CD14-positive monocyte (primary cell): Measurements from ENCODE around the gene NEGR1. TPM values are rescaled to one million over a fixed set of nuclear protein-coding genes. Genes with fewer than 3 reads are reported as not detected.

ENCODE experiments used
- DNase-seq, 3 donors: peaks; one replicate each; pipeline ENCODE4 v3.0.0-alpha.2; 2011 to 2022
- H2AFZ ChIP-seq: 2 replicates; pipeline ENCODE4 v1.6.0; 2012; ENCODE audit warnings: mild to moderate bottlenecking, low read depth, low read length, inconsistent platforms; ENCODE audit not compliant: insufficient read depth, poor library complexity, severe bottlenecking
- H3K27ac ChIP-seq, 2 donors: 1 replicate in 1 of 2; 2 replicates in 1 of 2; pipeline ENCODE4 v1.5.1; 2012 to 2013; ENCODE audit warnings: low read length in 2 of 2, control low read depth in 1 of 2, inconsistent platforms in 1 of 2, low read depth in 1 of 2, mild to moderate bottlenecking in 1 of 2
- H3K27me3 ChIP-seq, 2 donors: one replicate each; pipeline versions ENCODE4 v1.6.0 to v1.6.1; 2011 to 2013; ENCODE audit warnings: low read length in 2 of 2; ENCODE audit not compliant: control insufficient read depth in 2 of 2, insufficient read depth in 2 of 2
- H3K36me3 ChIP-seq, 2 donors: replicated peaks in 1 of 2; 1 replicate in 1 of 2; 2 replicates in 1 of 2; pipeline versions ENCODE4 v1.5.1 to v1.6.1; 2012 to 2013; ENCODE audit warnings: low read length in 2 of 2, control low read depth in 1 of 2, inconsistent platforms in 1 of 2, mild to moderate bottlenecking in 1 of 2; ENCODE audit not compliant: insufficient read depth in 2 of 2, control insufficient read depth in 1 of 2
- H3K4me1 ChIP-seq, 2 donors: 1 replicate in 1 of 2; 2 replicates in 1 of 2; pipeline versions ENCODE4 v1.5.1 to v1.6.1; 2012 to 2013; ENCODE audit warnings: low read length in 2 of 2, control low read depth in 1 of 2, inconsistent platforms in 1 of 2, mild to moderate bottlenecking in 1 of 2, moderate library complexity in 1 of 2; ENCODE audit not compliant: insufficient read depth in 2 of 2, control insufficient read depth in 1 of 2
- H3K4me2 ChIP-seq: replicated peaks from 2 replicates; pipeline ENCODE3; 2012; ENCODE audit warnings: low read length, moderate library complexity, mild to moderate bottlenecking; ENCODE audit not compliant: poor library complexity, severe bottlenecking; ENCODE audit errors: extremely low read depth
- H3K4me3 ChIP-seq, 3 experiments: fragments of 200-600 bp in 1 of 3; sonication (generic) in 1 of 3; replicated peaks in 1 of 3; 1 replicate in 2 of 3; 2 replicates in 1 of 3; pipeline ENCODE4 v1.5.1; 2011 to 2013; ENCODE audit warnings: low read length in 3 of 3, mild to moderate bottlenecking in 3 of 3, control low read depth in 2 of 3, low read depth in 2 of 3, inconsistent platforms in 1 of 3, moderate library complexity in 1 of 3
- H3K79me2 ChIP-seq: 2 replicates; pipeline ENCODE4 v1.6.0; 2012; ENCODE audit warnings: mild to moderate bottlenecking, control low read depth, inconsistent platforms, low read length, moderate library complexity; ENCODE audit not compliant: insufficient read depth
- H3K9ac ChIP-seq: 2 replicates; pipeline ENCODE4 v1.6.0; 2017; ENCODE audit warnings: low read length, mild to moderate bottlenecking; ENCODE audit not compliant: insufficient read depth, poor library complexity, severe bottlenecking
- H3K9me3 ChIP-seq, 2 donors: replicated peaks in 1 of 2; 1 replicate in 1 of 2; 2 replicates in 1 of 2; pipeline versions ENCODE4 v1.5.1 to v1.6.1; 2012 to 2013; ENCODE audit warnings: low read length in 2 of 2, control low read depth in 1 of 2; ENCODE audit not compliant: control insufficient read depth in 1 of 2, insufficient read depth in 1 of 2
- H4K20me1 ChIP-seq: 2 replicates; pipeline ENCODE4 v1.6.0; 2012; ENCODE audit warnings: mild to moderate bottlenecking, low read length, control low read depth, moderate library complexity; ENCODE audit not compliant: insufficient read depth
- H3K27ac Mint-ChIP-seq, 7 donors: one replicate each; pipeline ENCODE4 v1.8.0; 2020; ENCODE audit warnings: mild to moderate bottlenecking in 7 of 7, mixed read lengths in 7 of 7, moderate library complexity in 6 of 7, inconsistent platforms in 2 of 7
- H3K27me3 Mint-ChIP-seq, 3 donors: one replicate each; pipeline ENCODE4 v1.8.0; 2021 to 2022; ENCODE audit warnings: low read depth in 3 of 3, mild to moderate bottlenecking in 3 of 3, mixed read lengths in 3 of 3, moderate library complexity in 3 of 3, inconsistent platforms in 1 of 3
- H3K36me3 Mint-ChIP-seq, 2 donors: one replicate each; pipeline ENCODE4 v1.8.0; 2020; ENCODE audit warnings: mixed read lengths in 2 of 2, inconsistent platforms in 1 of 2, mild to moderate bottlenecking in 1 of 2
- H3K4me1 Mint-ChIP-seq: one replicate; pipeline ENCODE4 v1.8.0; 2020; ENCODE audit warnings: mild to moderate bottlenecking, mixed read lengths
- H3K4me3 Mint-ChIP-seq, 2 donors: one replicate each; pipeline ENCODE4 v1.8.0; 2020; ENCODE audit warnings: mild to moderate bottlenecking in 2 of 2, mixed read lengths in 2 of 2, moderate library complexity in 1 of 2
- H3K9me3 Mint-ChIP-seq, 7 donors: one replicate each; pipeline ENCODE4 v1.8.0; 2020 to 2022; ENCODE audit warnings: mixed read lengths in 7 of 7, mild to moderate bottlenecking in 6 of 7, moderate library complexity in 6 of 7, inconsistent platforms in 2 of 7
- WGBS: methylation state at CpG from one replicate; pipeline ENCODE4 v1.1.5; 2013; ENCODE audit warnings: missing lambda C conversion rate; ENCODE audit not compliant: insufficient coverage; 5-methylcytosine and 5-hydroxymethylcytosine counted together
- intact Hi-C, 2 donors: fragments of 100-400 bp; cut with micrococcal nuclease; formaldehyde crosslinking; loops; one replicate each; pipeline versions ENCODE4 v1.15.0 to v1.15.1; 2023
- polyA plus RNA-seq, 3 donors: library from polyadenylated mRNA; depleted of rRNA in 1 of 3; unstranded in 2 of 3; stranded (reverse) in 1 of 3; fragments of 300-500 nt in 2 of 3; fragments of >200 nt in 1 of 3; fragmentation: Illumina TruSeq in 2 of 3; gene quantifications; 1 replicate in 2 of 3; 2 replicates in 1 of 3; pipeline ENCODE4 v1.2.3, GENCODE V29; 2012 to 2021
- TF ChIP-seq, protein P1 (sequence below): fragments of 200-600 bp; IDR thresholded peaks from one replicate; pipeline ENCODE4 v1.8.0; 2022; ENCODE audit warnings: antibody characterized with exemption, mild to moderate bottlenecking

The NEGR1 gene
- polyA plus RNA-seq, 3 donors = 0.03 to 0.15 (median 0.13) TPM

- H3K36me3 Mint-ChIP-seq = no peaks in the 10 kb centered on the region
- intact Hi-C loops = no loop called here
Measured at GRCh38 chr1:71635568-71635967, 646.8 kb downstream of the NEGR1 start.

GRCh38 chr1:71634159-71634558 lies 648.2 kb downstream of the NEGR1 start:
- H4K20me1 ChIP-seq = no peaks in the 10 kb centered on the region
- no peak overlapping the region for H3K4me2 ChIP-seq
- H3K9me3 ChIP-seq = no peaks in the 10 kb centered on the region
- TF ChIP-seq, protein P1, sequence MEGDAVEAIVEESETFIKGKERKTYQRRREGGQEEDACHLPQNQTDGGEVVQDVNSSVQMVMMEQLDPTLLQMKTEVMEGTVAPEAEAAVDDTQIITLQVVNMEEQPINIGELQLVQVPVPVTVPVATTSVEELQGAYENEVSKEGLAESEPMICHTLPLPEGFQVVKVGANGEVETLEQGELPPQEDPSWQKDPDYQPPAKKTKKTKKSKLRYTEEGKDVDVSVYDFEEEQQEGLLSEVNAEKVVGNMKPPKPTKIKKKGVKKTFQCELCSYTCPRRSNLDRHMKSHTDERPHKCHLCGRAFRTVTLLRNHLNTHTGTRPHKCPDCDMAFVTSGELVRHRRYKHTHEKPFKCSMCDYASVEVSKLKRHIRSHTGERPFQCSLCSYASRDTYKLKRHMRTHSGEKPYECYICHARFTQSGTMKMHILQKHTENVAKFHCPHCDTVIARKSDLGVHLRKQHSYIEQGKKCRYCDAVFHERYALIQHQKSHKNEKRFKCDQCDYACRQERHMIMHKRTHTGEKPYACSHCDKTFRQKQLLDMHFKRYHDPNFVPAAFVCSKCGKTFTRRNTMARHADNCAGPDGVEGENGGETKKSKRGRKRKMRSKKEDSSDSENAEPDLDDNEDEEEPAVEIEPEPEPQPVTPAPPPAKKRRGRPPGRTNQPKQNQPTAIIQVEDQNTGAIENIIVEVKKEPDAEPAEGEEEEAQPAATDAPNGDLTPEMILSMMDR = no peak
- peaks cover 0 to 6% (median 5%) of the 10 kb centered on the region in 7 donors for H3K9me3 Mint-ChIP-seq
- H2AFZ ChIP-seq = no peak overlapping the region
- no peak overlapping the region for H3K27ac Mint-ChIP-seq
- no peaks in the 10 kb centered on the region for H3K27me3 ChIP-seq
- no peak overlapping the region for H3K9ac ChIP-seq
- intact Hi-C loops = no loop called here
- no peaks in the 10 kb centered on the region for H3K36me3 Mint-ChIP-seq
- H3K79me2 ChIP-seq = no peaks in the 10 kb centered on the region
- no peaks in the 10 kb centered on the region for H3K4me1 ChIP-seq
- no peak overlapping the region for H3K27ac ChIP-seq
- H3K36me3 ChIP-seq = no peaks in the 10 kb centered on the region
- H3K27me3 Mint-ChIP-seq = no peaks in the 10 kb centered on the region
- no peaks in the 10 kb centered on the region for H3K4me1 Mint-ChIP-seq
- H3K4me3 Mint-ChIP-seq = no peak overlapping the region
- no peak for DNase-seq
- H3K4me3 ChIP-seq = no peak overlapping the region

More at GRCh38 chr1:71635568-71635967, 646.8 kb downstream of the NEGR1 start:
- H3K27ac ChIP-seq = no peak overlapping the region
- no peaks in the 10 kb centered on the region for H3K79me2 ChIP-seq
- H3K9ac ChIP-seq = no peak overlapping the region
- no peaks in the 10 kb centered on the region for H3K4me1 Mint-ChIP-seq
- H3K27me3 ChIP-seq = no peaks in the 10 kb centered on the region
- H3K27me3 Mint-ChIP-seq = no peaks in the 10 kb centered on the region
- DNase-seq = no peak
- TF ChIP-seq, protein P1 = no peak
- no peaks in the 10 kb centered on the region for H3K36me3 ChIP-seq
- H3K4me2 ChIP-seq = no peak overlapping the region
- no peaks in the 10 kb centered on the region for H3K4me1 ChIP-seq
- H2AFZ ChIP-seq = no peak overlapping the region
- no peaks in the 10 kb centered on the region for H4K20me1 ChIP-seq
- 100% methylated on average over 1 of the region's 2 CpGs for WGBS
- H3K9me3 ChIP-seq = no peaks in the 10 kb centered on the region
- peaks cover 0 to 6% (median 5%) of the 10 kb centered on the region in 7 donors for H3K9me3 Mint-ChIP-seq
- H3K27ac Mint-ChIP-seq = no peak overlapping the region
- no peak overlapping the region for H3K4me3 Mint-ChIP-seq
- H3K4me3 ChIP-seq = no peak overlapping the region
